H7 (cell line): ENCODE measurements around the gene PGLYRP3. TPM values are rescaled to one million over a fixed set of nuclear protein-coding genes. Genes with fewer than 3 reads are reported as not detected.

Experiments used
- DNase-seq: peaks from one replicate; pipeline ENCODE4 v3.0.0; 2012
- H3K27me3 ChIP-seq: 2 replicates; pipeline ENCODE4 v1.6.0; 2011; ENCODE audit warnings: mild to moderate bottlenecking, low read length; ENCODE audit not compliant: control insufficient read depth, insufficient read depth
- H3K36me3 ChIP-seq: replicated peaks from 2 replicates; pipeline ENCODE4 v1.5.1; 2011; ENCODE audit warnings: low read length; ENCODE audit not compliant: control insufficient read depth, insufficient read depth
- H3K4me3 ChIP-seq: 2 replicates; pipeline ENCODE4 v1.5.1; 2011; ENCODE audit warnings: low read depth, mild to moderate bottlenecking, control low read depth, low read length, moderate library complexity; ENCODE audit not compliant: insufficient read depth
- total RNA-seq: library from RNA; depleted of rRNA; stranded (reverse); fragments of >200 nt; shearing (Covaris generic); gene quantifications from 2 replicates; pipeline ENCODE4 v1.2.3, GENCODE V29; 2014

The PGLYRP3 gene
- total RNA-seq, 1 experiment from 2014 or later: not detected

GRCh38 chr1:153262462-153263157 lies 50.1 kb downstream of the PGLYRP3 start:
- Histone ChIP-seq H3K4me3 (no peak overlapping the region), H3K27me3 (peaks cover 15% of the 10 kb centered on the region), H3K36me3 (no peaks in the 10 kb centered on the region)
- no peak for DNase-seq

DNA sequence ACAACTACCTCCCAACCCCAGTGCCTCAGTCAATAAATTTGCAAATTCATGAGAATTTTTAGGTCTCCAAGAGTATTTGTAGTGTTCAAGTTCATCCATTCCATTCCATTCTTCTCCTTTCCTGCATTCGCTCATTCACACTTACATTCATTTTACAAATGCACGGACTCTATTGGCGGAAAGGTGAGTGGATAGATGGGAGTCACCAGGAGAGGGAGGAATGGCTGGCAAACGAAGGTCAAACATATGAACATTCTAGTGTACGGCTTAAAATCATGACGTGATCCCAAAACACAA lies 50.7 kb downstream of the PGLYRP3 start:
- Histone ChIP-seq H3K4me3 (peak overlapping the region; percentile 18; the same call in 1 of the 2 replicates), H3K36me3 (no peaks in the 10 kb centered on the region), H3K27me3 (peaks cover 15% of the 10 kb centered on the region)
- no peak for DNase-seq

DNA sequence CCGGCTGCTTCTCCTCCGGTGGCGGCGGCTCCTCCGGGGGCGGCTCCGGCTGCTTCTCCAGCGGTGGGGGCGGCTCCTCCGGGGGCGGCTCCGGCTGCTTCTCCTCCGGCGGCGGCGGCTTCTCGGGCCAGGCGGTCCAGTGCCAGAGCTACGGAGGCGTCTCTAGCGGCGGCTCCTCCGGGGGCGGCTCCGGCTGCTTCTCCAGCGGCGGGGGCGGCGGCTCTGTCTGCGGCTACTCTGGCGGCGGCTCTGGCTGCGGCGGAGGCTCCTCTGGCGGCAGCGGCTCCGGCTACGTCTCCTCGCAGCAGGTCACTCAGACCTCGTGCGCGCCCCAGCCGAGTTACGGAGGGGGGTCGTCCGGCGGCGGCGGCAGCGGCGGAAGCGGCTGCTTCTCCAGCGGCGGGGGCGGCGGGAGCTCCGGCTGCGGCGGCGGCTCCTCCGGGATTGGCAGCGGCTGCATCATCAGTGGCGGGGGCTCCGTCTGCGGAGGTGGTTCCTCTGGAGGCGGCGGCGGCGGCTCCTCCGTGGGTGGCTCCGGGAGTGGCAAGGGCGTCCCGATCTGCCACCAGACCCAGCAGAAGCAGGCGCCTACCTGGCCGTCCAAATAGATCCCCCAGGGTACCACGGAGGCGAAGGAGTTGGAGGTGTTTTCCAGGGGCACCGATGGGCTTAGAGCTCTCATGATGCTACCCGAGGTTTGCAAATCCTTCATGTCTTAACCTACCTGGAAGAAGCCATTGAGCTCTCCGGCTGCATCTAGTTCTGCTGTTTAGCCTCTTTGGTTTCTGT lies 51.3 kb downstream of the PGLYRP3 start:
- Histone ChIP-seq H3K4me3 (peak overlapping the region; percentile 18; the same call in 1 of the 2 replicates), H3K27me3 (peaks cover 15% of the 10 kb centered on the region), H3K36me3 (no peaks in the 10 kb centered on the region)
- peak; percentile 61 for DNase-seq

DNA sequence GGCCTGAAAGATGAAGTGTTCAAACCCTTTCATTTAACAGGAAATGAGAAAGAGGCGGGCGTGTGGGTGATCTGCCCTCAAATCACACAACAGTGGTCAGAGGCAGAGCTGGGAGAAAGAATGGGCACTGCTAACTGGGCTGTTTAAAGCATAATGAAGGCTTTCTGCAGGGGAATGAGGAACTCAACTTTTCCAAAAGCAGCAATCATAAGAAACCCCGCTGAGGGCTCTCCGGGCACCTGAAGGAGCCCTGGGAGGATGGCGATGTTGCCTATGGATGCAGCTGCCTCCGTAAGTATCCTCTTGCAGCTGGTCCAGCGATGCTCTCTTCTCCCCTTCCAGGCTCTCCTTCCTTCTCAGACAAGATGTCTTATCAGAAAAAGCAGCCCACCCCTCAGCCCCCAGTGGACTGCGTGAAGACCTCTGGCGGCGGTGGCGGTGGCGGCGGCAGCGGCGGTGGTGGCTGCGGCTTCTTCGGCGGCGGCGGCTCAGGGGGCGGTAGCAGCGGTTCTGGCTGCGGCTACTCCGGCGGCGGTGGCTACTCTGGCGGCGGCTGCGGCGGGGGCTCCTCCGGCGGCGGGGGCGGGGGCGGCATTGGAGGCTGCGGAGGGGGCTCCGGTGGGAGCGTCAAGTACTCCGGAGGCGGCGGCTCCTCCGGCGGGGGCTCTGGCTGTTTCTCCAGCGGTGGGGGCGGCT lies 52.0 kb downstream of the PGLYRP3 start:
- DNase-seq: peak; percentile 63
- peaks cover 15% of the 10 kb centered on the region for H3K27me3 ChIP-seq
- H3K4me3 ChIP-seq: no peak overlapping the region
- H3K36me3 ChIP-seq: no peaks in the 10 kb centered on the region

GRCh38 chr1:153259387-153259786 lies 53.4 kb downstream of the PGLYRP3 start, which contains the start of gene LORICRIN:
LORICRIN (plus strand) TSS chr1:153259687; CDS start chr1:153260950, 1,263 bp downstream.
- no peaks in the 10 kb centered on the region for H3K36me3 ChIP-seq
- DNase-seq: no peak
- no peak within 1 kb of the TSS for H3K4me3 ChIP-seq
- H3K27me3 ChIP-seq: peaks cover 15% of the 10 kb centered on the region

- H3K36me3 ChIP-seq: no peaks in the 10 kb centered on the region
- H3K27me3 ChIP-seq: no peaks in the 10 kb centered on the region
Measured at GRCh38 chr1:153253693-153254092, 59.1 kb downstream of the PGLYRP3 start.

GRCh38 chr1:153253076-153253475 lies 59.7 kb downstream of the PGLYRP3 start:
- no peaks in the 10 kb centered on the region for H3K27me3 ChIP-seq
- no peaks in the 10 kb centered on the region for H3K36me3 ChIP-seq

More at GRCh38 chr1:153253693-153254092, 59.1 kb downstream of the PGLYRP3 start:
- no peak for DNase-seq
- H3K4me3 ChIP-seq: no peak overlapping the region

DNA sequence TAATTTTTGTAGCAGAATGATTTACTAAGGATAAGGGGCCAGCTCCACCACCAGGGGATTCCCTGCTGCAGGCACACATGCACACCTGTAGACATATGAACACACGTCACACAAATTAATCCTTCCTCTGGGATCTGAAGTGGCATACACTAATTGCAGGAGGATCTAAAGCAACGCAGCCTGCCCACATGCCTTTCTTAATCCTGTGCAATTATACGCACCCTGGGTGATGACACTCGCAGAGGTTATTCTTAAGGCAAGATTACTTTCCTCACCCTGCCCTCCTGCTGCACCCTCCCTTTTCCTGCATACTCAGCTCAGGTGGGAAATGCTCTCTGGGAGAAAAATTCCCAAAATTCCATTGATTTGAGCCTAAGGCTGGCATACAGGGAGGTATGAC lies 60.8 kb downstream of the PGLYRP3 start:
- Histone ChIP-seq H3K4me3 (no peak overlapping the region), H3K36me3 (no peaks in the 10 kb centered on the region), H3K27me3 (no peaks in the 10 kb centered on the region)
- no peak for DNase-seq

More at GRCh38 chr1:153253076-153253475, 59.7 kb downstream of the PGLYRP3 start:
- H3K4me3 ChIP-seq: no peak overlapping the region
- DNase-seq: no peak

GRCh38 chr1:153251562-153251961 lies 61.2 kb downstream of the PGLYRP3 start:
- Histone ChIP-seq H3K27me3 (no peaks in the 10 kb centered on the region), H3K36me3 (no peaks in the 10 kb centered on the region), H3K4me3 (no peak overlapping the region)
- no peak for DNase-seq

- no peaks in the 10 kb centered on the region for H3K36me3 ChIP-seq
- no peak overlapping the region for H3K4me3 ChIP-seq
- no peaks in the 10 kb centered on the region for H3K27me3 ChIP-seq
- no peak for DNase-seq
Measured at GRCh38 chr1:153251087-153251486, 61.7 kb downstream of the PGLYRP3 start.

GRCh38 chr1:153250166-153250565 lies 62.6 kb downstream of the PGLYRP3 start:
- Histone ChIP-seq H3K36me3 (no peaks in the 10 kb centered on the region), H3K27me3 (no peaks in the 10 kb centered on the region), H3K4me3 (no peak overlapping the region)
- DNase-seq: no peak

DNA sequence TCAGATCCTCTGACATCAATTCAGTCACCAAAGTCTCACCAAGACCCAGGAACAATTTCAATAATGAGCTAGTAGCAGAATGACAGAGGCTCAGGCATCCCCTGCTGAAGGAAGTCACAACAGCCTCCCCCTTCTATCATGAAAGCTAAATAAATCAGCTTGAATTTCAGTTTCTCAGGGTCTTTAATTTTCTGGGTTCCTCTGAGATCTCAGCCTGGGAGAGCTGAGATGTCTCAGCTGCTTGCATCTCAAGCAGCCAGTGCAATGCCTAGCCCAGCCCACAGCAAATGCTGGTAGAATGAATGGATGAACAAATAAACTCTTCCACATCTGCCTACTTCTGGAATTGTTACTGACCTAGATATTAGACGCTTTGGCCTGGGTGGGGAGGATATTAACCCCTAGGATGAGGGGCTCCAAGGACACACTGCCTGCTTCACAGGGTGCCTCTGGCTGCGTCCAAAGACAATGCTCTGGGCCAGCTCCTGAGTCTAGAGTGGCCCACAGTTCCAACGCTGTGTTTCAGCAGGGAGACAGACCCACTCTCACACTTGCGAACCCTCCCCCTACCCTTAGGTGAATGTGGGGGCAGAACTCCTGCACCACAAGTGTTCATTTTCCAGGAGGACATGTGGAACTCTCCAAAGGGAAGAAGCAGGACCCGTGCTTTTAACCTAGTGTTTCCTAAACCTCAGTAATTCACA lies 64.4 kb downstream of the PGLYRP3 start:
- no peak overlapping the region for H3K4me3 ChIP-seq
- H3K27me3 ChIP-seq: no peaks in the 10 kb centered on the region
- no peaks in the 10 kb centered on the region for H3K36me3 ChIP-seq
- DNase-seq: no peak
